Stimulated activated naive B cell treated with anti-CD40 and anti-IgM and Interleukin-4, amounts not matched to agents 10 μg/mL and 1 μg/mL and 100 μg/mL, for 72 hours (primary cell): ENCODE results near the gene CNTD1.
"Not testable (repeated sequence)": the region's sequence is repeated elsewhere in the genome, so short reads cannot be mapped to it uniquely, and the experiment has no call there.

ENCODE experiments used
- ATAC-seq, 2 donors: fragments of 150-1000 bp; cut with Tn5 transposase; replicated peaks; 2 replicates each; pipeline ENCODE4 v1.10.0; 2021; ENCODE audit warnings: moderate library complexity in 1 of 2
- DNase-seq: peaks from one replicate; pipeline ENCODE4 v3.0.0; 2021
- H3K27ac Mint-ChIP-seq: one replicate; pipeline ENCODE4 v1.8.0; 2022; ENCODE audit warnings: mild to moderate bottlenecking, mixed read lengths
- H3K27me3 Mint-ChIP-seq, 2 donors: one replicate each; pipeline ENCODE4 v1.8.0; 2022; ENCODE audit warnings: mixed read lengths in 2 of 2
- H3K36me3 Mint-ChIP-seq, 2 donors: one replicate each; pipeline ENCODE4 v1.8.0; 2022; ENCODE audit warnings: mixed read lengths in 2 of 2, mild to moderate bottlenecking in 1 of 2
- H3K4me1 Mint-ChIP-seq, 2 donors: one replicate each; pipeline ENCODE4 v1.8.0; 2022; ENCODE audit warnings: mixed read lengths in 2 of 2, mild to moderate bottlenecking in 1 of 2
- H3K4me3 Mint-ChIP-seq, 2 donors: one replicate each; pipeline ENCODE4 v1.8.0; 2022; ENCODE audit warnings: mild to moderate bottlenecking in 2 of 2, mixed read lengths in 2 of 2, moderate library complexity in 1 of 2
- H3K9me3 Mint-ChIP-seq, 2 donors: one replicate each; pipeline ENCODE4 v1.8.0; 2022; ENCODE audit warnings: mixed read lengths in 2 of 2, mild to moderate bottlenecking in 1 of 2

Gene CNTD1

GRCh38 chr17:42798383-42799380 is at the start of gene CNTD1, which contains the start of gene COA3:
Gene CNTD1, plus strand, starts transcription at chr17:42798861. Its CDS starts 207 bp downstream, at chr17:42799068.
Gene COA3, minus strand, starts transcription at chr17:42798704. Its CDS starts 23 bp downstream, at chr17:42798681.
- ATAC-seq: peak; percentile 100
- H3K4me1 Mint-ChIP-seq: peaks cover 24 to 36% of the 10 kb centered on the region in 2 donors
- DNase-seq: peak; percentile 72
- H3K27ac Mint-ChIP-seq: peak within 1 kb of the TSS; percentile 84
- H3K27me3 Mint-ChIP-seq: peaks cover 4 to 5% of the 10 kb centered on the region in 2 donors
- H3K36me3 Mint-ChIP-seq: peaks cover 21 to 29% of the 10 kb centered on the region in 2 donors
- H3K9me3 Mint-ChIP-seq: peaks cover 2 to 4% of the 10 kb centered on the region in 2 donors
- H3K4me3 Mint-ChIP-seq: peak within 1 kb of the TSS; percentile 90 to 94

GRCh38 chr17:42748908-42749798 is 49.5 kb upstream of the CNTD1 start:
- peaks cover 11 to 19% of the 10 kb centered on the region in 2 donors for H3K27me3 Mint-ChIP-seq
- no peak overlapping the region for H3K27ac Mint-ChIP-seq
- no peak for ATAC-seq
- no peaks in the 10 kb centered on the region for H3K9me3 Mint-ChIP-seq
- H3K4me3 Mint-ChIP-seq: no peak overlapping the region
- DNase-seq: no peak
- peaks cover 9 to 21% of the 10 kb centered on the region in 2 donors for H3K4me1 Mint-ChIP-seq
- H3K36me3 Mint-ChIP-seq: no peaks in the 10 kb centered on the region

- no peaks in the 10 kb centered on the region for H3K36me3 Mint-ChIP-seq
- H3K4me1 Mint-ChIP-seq: peaks cover 0 to 8% of the 10 kb centered on the region in 2 donors
- no peak overlapping the region for H3K4me3 Mint-ChIP-seq
- DNase-seq: no peak
- ATAC-seq: no peak
- H3K27ac Mint-ChIP-seq: no peak overlapping the region
- H3K27me3 Mint-ChIP-seq: peaks cover 14 to 29% of the 10 kb centered on the region in 2 donors
- no peaks in the 10 kb centered on the region for H3K9me3 Mint-ChIP-seq
Observed at GRCh38 chr17:42750739-42751344, 47.8 kb upstream of the CNTD1 start.

GRCh38 chr17:42751628-42752027 is 47.0 kb upstream of the CNTD1 start:
- Mint-ChIP-seq H3K27ac (no peak overlapping the region), H3K27me3 (peaks cover 21 to 31% of the 10 kb centered on the region in 2 donors), H3K4me3 (no peak overlapping the region), H3K36me3 (no peaks in the 10 kb centered on the region), H3K9me3 (no peaks in the 10 kb centered on the region), H3K4me1 (peaks cover 0 to 8% of the 10 kb centered on the region in 2 donors)
- no peak for DNase-seq
- ATAC-seq: no peak

GRCh38 chr17:42754782-42755181 is 43.9 kb upstream of the CNTD1 start:
- H3K27ac Mint-ChIP-seq: no peak overlapping the region
- peaks cover 5 to 18% of the 10 kb centered on the region in 2 donors for H3K4me1 Mint-ChIP-seq
- no peak overlapping the region for H3K4me3 Mint-ChIP-seq
- H3K27me3 Mint-ChIP-seq: peaks cover 17 to 29% of the 10 kb centered on the region in 2 donors
- ATAC-seq: no peak
- DNase-seq: no peak
- H3K9me3 Mint-ChIP-seq: no peaks in the 10 kb centered on the region
- no peaks in the 10 kb centered on the region for H3K36me3 Mint-ChIP-seq

- no peaks in the 10 kb centered on the region for H3K36me3 Mint-ChIP-seq
- peak; percentile 91 for ATAC-seq
- peak overlapping the region; percentile 75 for H3K27ac Mint-ChIP-seq
- DNase-seq: peak; percentile 61
- peaks cover 41 to 42% of the 10 kb centered on the region in 2 donors for H3K27me3 Mint-ChIP-seq
- H3K4me3 Mint-ChIP-seq: peak overlapping the region; percentile 71 to 78
- peaks cover 20 to 27% of the 10 kb centered on the region in 2 donors for H3K4me1 Mint-ChIP-seq
- no peaks in the 10 kb centered on the region for H3K9me3 Mint-ChIP-seq
Observed at GRCh38 chr17:42759982-42760651, 38.5 kb upstream of the CNTD1 start.

- peak within 1 kb of the TSS; percentile 71 to 78 for H3K4me3 Mint-ChIP-seq
- H3K27me3 Mint-ChIP-seq: peaks cover 43 to 45% of the 10 kb centered on the region in 2 donors
- H3K9me3 Mint-ChIP-seq: no peaks in the 10 kb centered on the region
- H3K4me1 Mint-ChIP-seq: peaks cover 20 to 27% of the 10 kb centered on the region in 2 donors
- ATAC-seq (peak; percentile 14 to 25), DNase-seq (no peak)
- no peaks in the 10 kb centered on the region for H3K36me3 Mint-ChIP-seq
- peak within 1 kb of the TSS; percentile 84 for H3K27ac Mint-ChIP-seq
Observed at GRCh38 chr17:42760652-42761581, 37.7 kb upstream of the CNTD1 start, which contains the start of gene RAMP2. Gene RAMP2, plus strand, starts transcription at chr17:42761227. Its CDS starts 35 bp downstream, at chr17:42761262.

- H3K27ac Mint-ChIP-seq: peak overlapping the region; percentile 84
- peaks cover 39 to 40% of the 10 kb centered on the region in 2 donors for H3K27me3 Mint-ChIP-seq
- peak overlapping the region; percentile 69 to 78 for H3K4me3 Mint-ChIP-seq
Observed at GRCh38 chr17:42761638-42762037, 37.0 kb upstream of the CNTD1 start.

GRCh38 chr17:42766124-42766523 is 32.5 kb upstream of the CNTD1 start:
- H3K4me3 Mint-ChIP-seq: no peak overlapping the region
- no peaks in the 10 kb centered on the region for H3K9me3 Mint-ChIP-seq
- ATAC-seq (no peak), DNase-seq (no peak)
- H3K27ac Mint-ChIP-seq: no peak overlapping the region
- no peaks in the 10 kb centered on the region for H3K36me3 Mint-ChIP-seq
- peaks cover 6 to 7% of the 10 kb centered on the region in 2 donors for H3K4me1 Mint-ChIP-seq
- peaks cover 43 to 60% of the 10 kb centered on the region in 2 donors for H3K27me3 Mint-ChIP-seq

More at GRCh38 chr17:42761638-42762037, 37.0 kb upstream of the CNTD1 start:
- peaks cover 20 to 27% of the 10 kb centered on the region in 2 donors for H3K4me1 Mint-ChIP-seq
- H3K9me3 Mint-ChIP-seq: no peaks in the 10 kb centered on the region
- H3K36me3 Mint-ChIP-seq: no peaks in the 10 kb centered on the region
- ATAC-seq (no peak), DNase-seq (no peak)

- no peak overlapping the region for H3K27ac Mint-ChIP-seq
- H3K9me3 Mint-ChIP-seq: peaks cover 0 to 2% of the 10 kb centered on the region in 2 donors
- no peaks in the 10 kb centered on the region for H3K36me3 Mint-ChIP-seq
- H3K4me3 Mint-ChIP-seq: no peak overlapping the region
- ATAC-seq (no peak), DNase-seq (no peak)
- peaks cover 7 to 13% of the 10 kb centered on the region in 2 donors for H3K4me1 Mint-ChIP-seq
- H3K27me3 Mint-ChIP-seq: peaks cover 33 to 48% of the 10 kb centered on the region in 2 donors
Observed at GRCh38 chr17:42767512-42767911, 31.1 kb upstream of the CNTD1 start.

- H3K27ac Mint-ChIP-seq, H3K9me3 Mint-ChIP-seq, ATAC-seq, H3K36me3 Mint-ChIP-seq, H3K4me3 Mint-ChIP-seq, DNase-seq: not testable (repeated sequence)
- Mint-ChIP-seq H3K4me1 (peaks cover 7 to 15% of the 10 kb centered on the region in 2 donors), H3K27me3 (peaks cover 28 to 43% of the 10 kb centered on the region in 2 donors)
Observed at GRCh38 chr17:42768006-42768405, 30.7 kb upstream of the CNTD1 start.

- not testable (repeated sequence) for H3K27ac Mint-ChIP-seq, DNase-seq, ATAC-seq
Observed at GRCh38 chr17:42769964-42770363, 28.7 kb upstream of the CNTD1 start.

More at GRCh38 chr17:42769964-42770363, 28.7 kb upstream of the CNTD1 start:
- peaks cover 16 to 29% of the 10 kb centered on the region in 2 donors for H3K27me3 Mint-ChIP-seq
- H3K4me3 Mint-ChIP-seq, H3K36me3 Mint-ChIP-seq, H3K9me3 Mint-ChIP-seq: not testable (repeated sequence)
- peaks cover 11 to 22% of the 10 kb centered on the region in 2 donors for H3K4me1 Mint-ChIP-seq
